Mesothelial cell of epicardium (in vitro differentiated cells): ENCODE results near the gene FAM3D. TPM values are rescaled to one million over a fixed set of nuclear protein-coding genes. Genes with fewer than 3 reads are reported as not detected.
"Not testable (repeated sequence)": the region's sequence is repeated elsewhere in the genome, so short reads cannot be mapped to it uniquely, and the experiment has no call there.

Source experiments
- DNase-seq, 2 experiments: peaks; one replicate each; pipeline ENCODE4 v3.0.0; 2021; ENCODE audit warnings: low spot score in 2 of 2; ENCODE audit not compliant: unreplicated experiment in 2 of 2
- H3K27ac Mint-ChIP-seq: 2 replicates; pipeline ENCODE4 v1.8.0; 2021; ENCODE audit warnings: mixed read lengths
- H3K27me3 Mint-ChIP-seq: 2 replicates; pipeline ENCODE4 v1.8.0; 2021; ENCODE audit warnings: low read depth, mixed read lengths
- H3K36me3 Mint-ChIP-seq: 2 replicates; pipeline ENCODE4 v1.8.0; 2021; ENCODE audit warnings: mixed read lengths
- H3K4me1 Mint-ChIP-seq: 2 replicates; pipeline ENCODE4 v1.8.0; 2021; ENCODE audit warnings: mixed read lengths
- H3K4me3 Mint-ChIP-seq: 2 replicates; pipeline ENCODE4 v1.8.0; 2021; ENCODE audit warnings: mild to moderate bottlenecking, moderate library complexity, mixed read lengths
- H3K9me3 Mint-ChIP-seq: 2 replicates; pipeline ENCODE4 v1.8.0; 2021; ENCODE audit warnings: mixed read lengths
- CTCF ChIP-seq: fragments of 200-600 bp; sonication (generic); IDR thresholded peaks from one replicate; pipeline ENCODE4 v1.5.0; 2021; ENCODE audit warnings: antibody characterized with exemption; ENCODE audit not compliant: unreplicated experiment
- total RNA-seq: library from RNA; stranded (reverse); gene quantifications from 3 replicates; pipeline ENCODE4 v1.2.1, GENCODE V29; 2021

The FAM3D gene
- total RNA-seq, 1 donor from 2014 or later, result 0.16 TPM

GRCh38 chr3:58706395-58707167 lies 40.0 kb upstream of the FAM3D start:
- H3K27me3 Mint-ChIP-seq, result no peaks in the 10 kb centered on the region
- H3K9me3 Mint-ChIP-seq, result no peaks in the 10 kb centered on the region
- H3K4me1 Mint-ChIP-seq, result no peaks in the 10 kb centered on the region
- DNase-seq, result no peak
- no peaks in the 10 kb centered on the region for H3K36me3 Mint-ChIP-seq
- no peak for TF ChIP-seq CTCF
- no peak overlapping the region for H3K4me3 Mint-ChIP-seq
- H3K27ac Mint-ChIP-seq, result no peak overlapping the region

DNA sequence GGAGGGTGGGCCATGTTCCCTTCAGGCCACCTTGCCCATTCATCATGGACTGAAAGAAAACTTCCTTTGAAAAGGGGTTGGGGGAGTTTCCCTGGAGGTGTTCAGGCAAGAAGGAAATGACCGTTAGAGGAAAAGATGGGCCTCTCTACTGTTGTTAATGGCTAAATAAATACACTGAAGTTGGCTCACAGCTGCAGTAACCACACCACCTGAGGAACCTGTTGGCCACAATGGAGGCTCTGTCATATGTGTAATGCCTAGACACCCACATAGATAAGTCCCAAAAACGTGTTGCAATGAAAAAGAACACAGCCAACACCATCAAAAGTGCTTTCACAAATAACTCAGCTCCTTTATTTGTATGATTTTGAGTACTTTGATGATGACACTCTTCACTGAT lies 38.2 kb upstream of the FAM3D start:
- H3K9me3 Mint-ChIP-seq, result peaks cover 3% of the 10 kb centered on the region
- no peaks in the 10 kb centered on the region for H3K4me1 Mint-ChIP-seq
- H3K27me3 Mint-ChIP-seq, result peaks cover 4% of the 10 kb centered on the region
- H3K4me3 Mint-ChIP-seq, result no peak overlapping the region
- no peaks in the 10 kb centered on the region for H3K36me3 Mint-ChIP-seq
- no peak overlapping the region for H3K27ac Mint-ChIP-seq
- TF ChIP-seq CTCF, result no peak
- no peak for DNase-seq

- not testable (repeated sequence) for H3K4me1 Mint-ChIP-seq, H3K9me3 Mint-ChIP-seq, H3K4me3 Mint-ChIP-seq, H3K27me3 Mint-ChIP-seq, H3K27ac Mint-ChIP-seq, H3K36me3 Mint-ChIP-seq, DNase-seq
These were observed 37.7 kb upstream of the FAM3D start for GRCh38 chr3:58704304-58704703.

- Mint-ChIP-seq H3K9me3 (peaks cover 36% of the 10 kb centered on the region), H3K4me3 (no peak overlapping the region), H3K27me3 (peaks cover 8% of the 10 kb centered on the region), H3K4me1 (no peaks in the 10 kb centered on the region), H3K27ac (no peak overlapping the region), H3K36me3 (no peaks in the 10 kb centered on the region)
- no peak for DNase-seq
- no peak for TF ChIP-seq CTCF
These were observed 31.7 kb upstream of the FAM3D start for GRCh38 chr3:58698246-58698645.

- Mint-ChIP-seq H3K36me3 (no peaks in the 10 kb centered on the region), H3K9me3 (peaks cover 38% of the 10 kb centered on the region), H3K27me3 (peaks cover 8% of the 10 kb centered on the region), H3K4me1 (no peaks in the 10 kb centered on the region), H3K4me3 (no peak overlapping the region), H3K27ac (no peak overlapping the region)
- no peak for TF ChIP-seq CTCF
- DNase-seq, result no peak
These were observed 31.0 kb upstream of the FAM3D start for GRCh38 chr3:58697561-58697960.

- H3K36me3 Mint-ChIP-seq, H3K4me3 Mint-ChIP-seq, H3K27ac Mint-ChIP-seq, H3K27me3 Mint-ChIP-seq, DNase-seq, H3K4me1 Mint-ChIP-seq: not testable (repeated sequence)
- H3K9me3 Mint-ChIP-seq, result peaks cover 39% of the 10 kb centered on the region
These were observed 30.2 kb upstream of the FAM3D start for GRCh38 chr3:58696813-58697212.
